MCF 10A (cell line): ENCODE measurements around the gene SPATA9. TPM values are rescaled to one million over a fixed set of nuclear protein-coding genes. Genes with fewer than 3 reads are reported as not detected.

ENCODE experiments used
- BruUV-seq: library from RNA; stranded (reverse); fragments of 400-500 nt; replicated peaks from 2 replicates; lab custom pipeline; 2021; lab: Mats Ljungman, UMichigan
- CTCF ChIA-PET: fragments of 300-600 bp; sonication (Branson Sonifier 250); formaldehyde crosslinking; extraction: SDS; loops from one replicate; lab custom pipeline; 2021; ENCODE audit warnings: antibody characterized with exemption, inconsistent platforms; lab: Yijun Ruan, JAX
- POLR2A ChIA-PET: fragments of 300-600, 350-650 bp; sonication (Branson Sonifier 250); formaldehyde crosslinking; extraction: SDS; loops from one replicate; lab custom pipeline; 2020; ENCODE audit warnings: antibody characterized with exemption, inconsistent platforms; lab: Yijun Ruan, JAX
- DNase-seq: peaks from one replicate; pipeline ENCODE4 v3.0.0-alpha.2; 2018; ENCODE audit not compliant: unreplicated experiment
- H3K27ac Mint-ChIP-seq: one replicate; pipeline ENCODE4 v1.8.0; 2022; ENCODE audit warnings: mild to moderate bottlenecking, low read depth, mixed read lengths; ENCODE audit not compliant: unreplicated experiment
- H3K27me3 Mint-ChIP-seq: one replicate; pipeline ENCODE4 v1.8.0; 2022; ENCODE audit warnings: mixed read lengths; ENCODE audit not compliant: insufficient read depth, unreplicated experiment
- H3K36me3 Mint-ChIP-seq: one replicate; pipeline ENCODE4 v1.8.0; 2022; ENCODE audit warnings: mild to moderate bottlenecking, moderate library complexity, mixed read lengths; ENCODE audit not compliant: insufficient read depth, unreplicated experiment
- H3K4me1 Mint-ChIP-seq: one replicate; pipeline ENCODE4 v1.8.0; 2022; ENCODE audit warnings: mixed read lengths; ENCODE audit not compliant: insufficient read depth, unreplicated experiment
- H3K4me3 Mint-ChIP-seq: one replicate; pipeline ENCODE4 v1.8.0; 2022; ENCODE audit warnings: mild to moderate bottlenecking, moderate library complexity, mixed read lengths; ENCODE audit not compliant: unreplicated experiment
- H3K9me3 Mint-ChIP-seq: one replicate; pipeline ENCODE4 v1.8.0; 2022; ENCODE audit warnings: mixed read lengths; ENCODE audit not compliant: unreplicated experiment
- CTCF ChIP-seq: fragments of 200-600 bp; IDR thresholded peaks from one replicate; pipeline ENCODE4 v1.8.0; 2022; ENCODE audit warnings: antibody characterized with exemption, mild to moderate bottlenecking; ENCODE audit not compliant: unreplicated experiment
- intact Hi-C: fragments of 100-400 bp; cut with micrococcal nuclease; formaldehyde crosslinking; loops from 2 replicates; pipeline ENCODE4 v1.14.1; 2022
- total RNA-seq: library from RNA; stranded (reverse); gene quantifications from 2 replicates; pipeline ENCODE4 v1.2.3, GENCODE V29; 2022

Gene SPATA9
- total RNA-seq, 1 experiment from 2014 or later, result not detected

DNA sequence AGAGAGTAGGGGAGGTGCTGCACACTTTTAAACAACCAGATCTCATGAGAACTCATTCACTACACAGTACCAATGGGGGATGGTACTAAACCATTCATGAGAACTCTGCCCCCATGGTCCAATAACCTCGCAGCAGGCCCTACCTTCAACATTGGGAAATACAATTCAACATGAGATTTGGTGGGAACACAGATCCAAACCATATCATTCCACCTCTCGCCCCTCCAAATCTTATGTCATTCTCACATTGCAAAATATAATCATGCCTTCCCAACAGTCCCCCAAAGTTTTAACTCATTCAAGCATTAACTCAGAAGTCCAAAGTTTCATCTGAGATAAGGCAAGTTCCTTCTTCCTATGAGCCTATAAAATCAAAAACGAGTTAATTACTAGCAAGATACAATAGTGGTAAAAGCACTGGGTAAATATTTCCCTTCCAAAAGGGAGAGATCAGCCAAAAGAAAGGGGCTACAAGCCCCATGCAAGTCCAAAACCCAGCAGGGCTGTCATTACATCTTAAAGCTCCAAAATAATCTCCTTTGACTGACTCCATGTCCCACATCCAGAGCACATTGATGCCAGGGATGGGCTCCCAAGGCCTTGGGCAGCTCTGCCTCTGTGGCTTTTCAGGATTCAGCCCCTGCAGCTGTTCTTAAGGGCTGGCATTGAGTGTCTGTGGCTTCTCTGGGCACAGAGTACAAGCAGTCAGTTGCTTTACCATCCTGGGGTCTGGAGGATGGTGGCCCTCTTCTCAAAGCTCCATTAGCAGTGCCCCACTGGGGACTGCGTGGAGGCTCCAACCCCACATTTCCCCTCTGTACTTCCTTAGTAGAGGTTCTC lies 54.6 kb downstream of the SPATA9 start:
- Mint-ChIP-seq H3K36me3 (peaks cover 6% of the 10 kb centered on the region), H3K4me3 (no peak overlapping the region), H3K4me1 (no peaks in the 10 kb centered on the region), H3K27ac (no peak overlapping the region), H3K27me3 (no peaks in the 10 kb centered on the region), H3K9me3 (no peaks in the 10 kb centered on the region)
- ChIA-PET CTCF (interaction anchor here (0.6 kb wide), 1 partner anchor 52 kb away, joined by 4 read pairs; no protein-coding TSS in a partner anchor), POLR2A (no interaction called here)
- BruUV-seq, result no TSS peak
- no peak for DNase-seq
- no peak for TF ChIP-seq CTCF
- intact Hi-C loops, result no loop called here

DNA sequence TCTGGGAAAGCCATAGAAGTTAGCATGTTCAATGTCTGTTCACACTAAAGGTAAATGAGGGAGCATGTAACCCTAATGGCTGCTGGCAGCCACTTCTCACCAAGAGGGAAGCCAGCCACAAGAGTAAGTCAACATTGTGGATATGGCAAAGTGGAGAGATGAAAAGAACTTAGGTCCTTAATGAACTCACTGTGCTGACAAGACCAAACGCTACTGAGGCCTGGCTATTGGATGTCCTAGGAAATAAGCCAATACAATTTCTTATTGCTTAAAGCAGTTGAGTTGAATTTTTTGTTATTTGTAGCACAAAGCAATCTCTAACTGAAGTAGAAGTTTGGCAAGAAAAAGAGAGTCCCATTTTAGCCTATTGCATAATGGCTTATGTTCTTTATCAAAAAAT lies 56.1 kb downstream of the SPATA9 start:
- Mint-ChIP-seq H3K27ac (no peak overlapping the region), H3K36me3 (peaks cover 6% of the 10 kb centered on the region), H3K9me3 (no peaks in the 10 kb centered on the region), H3K27me3 (no peaks in the 10 kb centered on the region), H3K4me1 (no peaks in the 10 kb centered on the region), H3K4me3 (no peak overlapping the region)
- ChIA-PET CTCF (no interaction called here), POLR2A (no interaction called here)
- BruUV-seq, result no TSS peak
- TF ChIP-seq CTCF, result no peak
- intact Hi-C loops, result no loop called here
- DNase-seq, result no peak

- BruUV-seq, result no TSS peak
- Mint-ChIP-seq H3K4me3 (no peak overlapping the region), H3K27me3 (no peaks in the 10 kb centered on the region), H3K27ac (no peak overlapping the region), H3K36me3 (peaks cover 2% of the 10 kb centered on the region), H3K9me3 (no peaks in the 10 kb centered on the region), H3K4me1 (no peaks in the 10 kb centered on the region)
- POLR2A ChIA-PET, result no interaction called here
- TF ChIP-seq CTCF, result no peak
- no peak for DNase-seq
- intact Hi-C loops, result no loop called here
- CTCF ChIA-PET, result no interaction called here
These were observed 58.4 kb downstream of the SPATA9 start for GRCh38 chr5:95624368-95624767.

- TF ChIP-seq CTCF, result no peak
- intact Hi-C loops, result no loop called here
- H3K9me3 Mint-ChIP-seq, result no peaks in the 10 kb centered on the region
- no peaks in the 10 kb centered on the region for H3K4me1 Mint-ChIP-seq
- no peak overlapping the region for H3K27ac Mint-ChIP-seq
- ChIA-PET POLR2A (no interaction called here), CTCF (interaction anchor here (0.6 to 1.1 kb wide), 2 partner anchors 12 to 74 kb away, joined by 3 read pairs; no protein-coding TSS in a partner anchor)
- no peak for DNase-seq
- no peak overlapping the region for H3K4me3 Mint-ChIP-seq
- no peaks in the 10 kb centered on the region for H3K27me3 Mint-ChIP-seq
- BruUV-seq, result no TSS peak
- no peaks in the 10 kb centered on the region for H3K36me3 Mint-ChIP-seq
These were observed 59.1 kb downstream of the SPATA9 start for GRCh38 chr5:95623706-95624105.
